HG02885 (cell line): ENCODE data around the gene MPRIP.

Experiments used
- ATAC-seq: cut with Tn5 transposase; IDR thresholded peaks from one replicate; pipeline ENCODE4 v1.9.1; 2021; ENCODE audit warnings: mild to moderate bottlenecking; ENCODE audit not compliant: unreplicated experiment, poor library complexity

The MPRIP gene

GRCh38 chr17:17137731-17138585 is 95.7 kb downstream of the MPRIP start:
- peak; percentile 84 for ATAC-seq

GRCh38 chr17:17139972-17140589 is 97.8 kb downstream of the MPRIP start:
- ATAC-seq: no peak

- ATAC-seq: no peak
Observed at GRCh38 chr17:17140590-17140980, 98.3 kb downstream of the MPRIP start.

GRCh38 chr17:17141279-17141678 is 99.0 kb downstream of the MPRIP start:
- no peak for ATAC-seq

DNA sequence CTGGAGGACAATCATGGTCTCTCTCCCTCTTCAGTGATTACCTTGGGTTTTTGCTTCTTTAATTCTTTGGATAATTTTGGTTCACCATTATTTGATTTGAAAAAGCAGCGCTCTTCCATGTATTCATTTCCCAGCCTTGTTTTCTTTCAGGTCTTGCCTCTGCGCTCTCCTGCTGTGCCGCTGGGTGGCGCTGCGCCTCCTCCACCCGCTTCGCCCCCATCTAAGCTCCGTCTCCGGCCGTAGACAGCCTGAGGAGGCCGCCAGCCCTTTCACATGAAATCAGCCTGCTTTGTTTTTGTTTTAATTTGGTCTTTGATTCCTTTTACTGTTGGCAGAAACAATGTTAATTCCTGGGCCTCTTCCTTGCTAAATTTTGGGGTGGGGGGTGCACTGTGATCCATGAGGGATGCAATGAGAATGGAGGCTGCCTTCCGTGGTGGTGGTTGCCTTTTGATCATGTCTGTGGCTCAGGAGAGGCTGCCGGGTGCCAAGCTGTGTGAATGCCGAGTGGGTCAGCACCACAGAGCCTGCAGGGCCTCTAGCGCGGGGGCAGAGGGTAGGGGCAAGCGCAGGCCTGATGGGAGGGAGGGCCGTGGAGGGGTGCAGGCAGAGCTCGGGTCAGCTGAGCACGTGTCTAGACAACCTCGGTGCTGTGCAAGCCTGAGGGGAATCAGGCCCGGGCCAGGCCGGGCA is 99.7 kb downstream of the MPRIP start:
- no peak for ATAC-seq

DNA sequence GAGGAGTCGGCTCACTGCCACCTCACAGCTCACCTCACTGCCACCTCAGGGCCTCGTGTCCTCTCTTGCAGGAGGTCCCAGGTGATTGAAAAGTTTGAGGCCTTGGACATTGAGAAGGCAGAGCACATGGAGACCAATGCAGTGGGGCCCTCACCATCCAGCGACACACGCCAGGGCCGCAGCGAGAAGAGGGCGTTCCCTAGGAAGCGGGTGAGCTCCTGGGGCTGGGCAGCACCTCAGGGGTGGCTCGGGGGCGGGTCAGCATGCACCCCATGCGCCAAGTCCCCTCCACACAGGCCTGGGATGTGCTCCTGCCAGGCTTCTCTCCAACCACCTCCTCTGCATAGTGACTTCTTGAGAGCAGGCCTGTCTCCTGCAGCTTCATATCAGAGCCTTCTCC is 100.3 kb downstream of the MPRIP start:
- ATAC-seq: no peak

- ATAC-seq: no peak
Observed at GRCh38 chr17:17143501-17143900, 101.2 kb downstream of the MPRIP start.

DNA sequence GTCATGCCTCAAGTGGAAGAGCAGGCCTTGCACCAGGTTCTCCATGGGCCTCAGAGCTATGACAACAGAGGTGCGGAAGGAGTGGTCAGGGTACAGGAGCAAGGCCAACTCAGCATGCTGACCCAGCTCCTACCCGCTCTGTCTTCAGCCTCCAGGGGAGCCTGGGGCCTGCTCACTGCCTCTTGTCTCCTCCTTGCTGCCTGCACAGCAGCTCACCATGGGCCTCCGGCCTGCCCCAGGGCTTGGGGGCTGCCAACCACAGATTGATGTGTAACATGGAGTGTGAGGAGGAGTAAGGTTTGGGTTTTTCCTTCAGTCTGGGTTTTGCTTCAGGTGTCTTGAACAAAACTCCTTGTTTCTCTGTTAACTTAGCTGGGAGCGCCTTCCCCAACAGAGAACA is 101.8 kb downstream of the MPRIP start:
- ATAC-seq: no peak

- ATAC-seq: no peak
Observed at GRCh38 chr17:17144916-17145665, 102.8 kb downstream of the MPRIP start.

DNA sequence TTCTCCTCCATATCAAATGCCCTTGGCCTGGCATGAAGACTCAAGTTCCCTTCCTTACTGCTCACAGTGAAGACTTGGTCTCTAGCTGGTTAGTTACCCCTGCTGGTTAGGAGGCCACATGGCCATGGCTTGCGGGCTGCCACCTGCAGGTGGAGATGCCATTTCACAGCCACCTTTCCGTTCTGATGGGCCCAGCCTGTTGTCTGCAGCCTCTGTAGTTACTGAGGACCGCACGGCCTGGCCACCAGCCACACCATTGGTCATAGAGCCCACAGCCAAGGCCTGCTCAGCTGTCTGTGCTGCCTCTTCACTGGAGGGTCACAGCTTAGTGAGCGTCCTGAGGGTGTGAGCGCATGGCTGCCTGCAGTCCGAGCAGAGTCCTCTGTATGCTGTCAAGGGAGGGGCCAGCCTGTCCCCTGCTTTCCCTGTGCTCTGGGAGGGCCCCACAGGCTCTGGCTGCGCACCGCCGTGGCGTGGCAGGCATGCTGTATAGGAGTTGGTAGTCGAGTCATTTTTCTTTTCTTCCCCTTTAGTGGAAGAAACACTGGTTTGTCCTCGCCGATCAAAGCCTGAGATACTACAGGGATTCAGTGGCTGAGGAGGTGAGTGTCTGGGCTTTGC is 104.6 kb downstream of the MPRIP start:
- ATAC-seq: no peak

- no peak for ATAC-seq
Observed at GRCh38 chr17:17147821-17148220, 105.6 kb downstream of the MPRIP start.

GRCh38 chr17:17149520-17150447 is 107.5 kb downstream of the MPRIP start:
- ATAC-seq: no peak

DNA sequence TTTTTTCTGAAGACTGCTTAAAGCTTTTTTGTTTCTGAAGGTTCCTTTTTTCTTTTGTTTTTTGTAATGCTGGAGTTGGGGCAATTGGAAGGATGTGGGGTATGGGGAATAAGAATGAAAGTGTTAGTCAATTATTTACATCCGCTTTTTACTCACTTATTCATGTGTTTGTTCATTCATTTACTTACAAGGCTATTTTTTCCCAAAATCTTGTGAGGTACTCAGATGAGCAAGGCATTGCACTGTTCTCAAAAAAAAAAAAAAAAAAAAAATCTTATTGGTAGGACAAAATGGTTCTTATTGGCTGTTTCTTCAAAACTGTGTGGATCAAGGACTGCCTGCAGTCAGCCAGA is 108.2 kb downstream of the MPRIP start:
- ATAC-seq: no peak

DNA sequence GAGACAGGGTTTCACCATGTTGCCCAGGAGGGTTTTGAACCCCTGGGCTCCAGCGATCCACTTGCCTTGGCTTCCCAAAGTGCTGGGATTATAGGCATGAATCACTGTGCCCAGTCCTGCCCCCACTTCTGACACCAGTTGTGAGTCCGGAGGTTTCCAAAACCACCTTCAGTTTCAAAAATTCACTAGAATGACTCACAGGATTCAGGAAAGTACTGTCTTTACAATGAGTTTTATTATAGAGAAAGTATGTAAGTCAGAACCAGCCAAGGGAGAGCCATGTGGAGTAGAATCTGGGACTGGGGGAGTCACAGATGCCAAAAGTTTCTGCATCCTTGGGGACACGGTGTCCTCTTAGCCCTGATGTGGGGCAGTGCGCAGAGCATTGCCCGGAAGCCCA is 108.8 kb downstream of the MPRIP start:
- no peak for ATAC-seq

- no peak for ATAC-seq
Observed at GRCh38 chr17:17151541-17151940, 109.3 kb downstream of the MPRIP start.

DNA sequence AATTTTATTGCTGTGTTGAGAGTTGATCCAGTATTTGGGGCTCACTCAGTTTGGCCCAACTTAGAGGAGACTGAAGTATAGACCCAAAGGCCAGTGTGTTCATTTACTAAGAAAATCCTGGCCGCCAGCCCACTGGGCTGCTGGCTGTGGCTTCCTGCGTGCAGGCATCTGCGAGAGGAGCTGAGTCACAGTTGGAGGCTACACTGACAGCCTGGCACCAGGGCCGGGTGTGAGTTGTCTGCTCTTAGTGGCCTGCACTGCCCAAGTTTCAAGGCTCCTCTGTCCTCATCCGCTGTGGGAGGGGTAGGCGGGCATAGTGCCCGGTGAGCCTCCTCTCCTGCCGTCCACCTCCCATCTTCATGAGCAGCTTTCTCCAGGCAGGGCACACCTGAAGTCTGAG is 109.7 kb downstream of the MPRIP start:
- no peak for ATAC-seq

GRCh38 chr17:17152385-17152784 is 110.1 kb downstream of the MPRIP start:
- no peak for ATAC-seq

GRCh38 chr17:17153071-17153470 is 110.8 kb downstream of the MPRIP start:
- no peak for ATAC-seq

- ATAC-seq: no peak
Observed at GRCh38 chr17:17153709-17154108, 111.5 kb downstream of the MPRIP start.
